ENCODE results near the gene TMEM170B.

The TMEM170B gene

DNA sequence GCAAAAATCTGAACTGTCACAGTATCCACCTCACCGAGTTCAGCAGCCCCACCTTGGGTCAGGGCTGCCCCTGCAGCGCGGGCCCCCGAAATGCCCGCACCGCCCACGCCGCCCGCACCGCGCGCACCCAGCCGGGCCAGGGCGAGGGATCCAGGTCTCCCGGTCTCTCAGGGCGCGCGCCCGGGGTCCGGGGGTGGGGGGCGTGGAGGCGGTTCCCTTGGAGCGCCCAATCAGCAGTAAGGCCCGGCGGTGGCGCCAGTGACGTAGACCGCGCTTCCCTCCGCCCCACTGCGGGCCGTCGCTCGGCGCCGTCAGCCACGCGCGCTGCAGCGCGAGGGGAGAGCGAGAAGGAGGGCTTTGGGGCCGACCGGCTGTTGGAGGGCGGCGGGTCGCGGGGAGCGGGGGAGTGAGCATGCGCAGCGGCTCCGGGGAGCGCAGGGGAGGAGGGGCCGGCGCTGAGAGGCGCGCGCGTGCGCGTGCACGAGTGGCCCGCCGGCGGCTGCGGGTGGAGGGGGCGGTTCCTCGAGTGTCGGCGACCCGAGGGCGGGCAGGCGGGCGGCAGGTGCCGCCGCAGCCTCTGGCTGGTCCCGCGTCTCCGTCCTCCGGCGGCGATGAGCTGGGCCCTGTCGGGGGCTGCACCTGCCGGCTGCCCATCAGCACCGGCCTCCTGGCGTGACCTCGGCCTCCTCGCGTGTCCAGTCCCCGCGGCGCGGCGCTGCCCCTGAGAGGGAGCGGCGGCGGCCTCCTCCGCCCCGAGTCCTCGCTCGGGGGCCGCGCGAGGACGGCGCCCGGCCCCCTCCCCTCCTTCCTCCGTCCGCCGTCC lies at the start of gene TMEM170B:
Gene TMEM170B, plus strand, starts transcription at position 521 of the 823 bp plus-strand sequence. CDS start 529 bp downstream, outside the sequence.
- peak; percentile 96 for DNase-seq

- no peak for DNase-seq
Measured at GRCh38 chr6:11490996-11491395, 46.6 kb upstream of the TMEM170B start.

DNA sequence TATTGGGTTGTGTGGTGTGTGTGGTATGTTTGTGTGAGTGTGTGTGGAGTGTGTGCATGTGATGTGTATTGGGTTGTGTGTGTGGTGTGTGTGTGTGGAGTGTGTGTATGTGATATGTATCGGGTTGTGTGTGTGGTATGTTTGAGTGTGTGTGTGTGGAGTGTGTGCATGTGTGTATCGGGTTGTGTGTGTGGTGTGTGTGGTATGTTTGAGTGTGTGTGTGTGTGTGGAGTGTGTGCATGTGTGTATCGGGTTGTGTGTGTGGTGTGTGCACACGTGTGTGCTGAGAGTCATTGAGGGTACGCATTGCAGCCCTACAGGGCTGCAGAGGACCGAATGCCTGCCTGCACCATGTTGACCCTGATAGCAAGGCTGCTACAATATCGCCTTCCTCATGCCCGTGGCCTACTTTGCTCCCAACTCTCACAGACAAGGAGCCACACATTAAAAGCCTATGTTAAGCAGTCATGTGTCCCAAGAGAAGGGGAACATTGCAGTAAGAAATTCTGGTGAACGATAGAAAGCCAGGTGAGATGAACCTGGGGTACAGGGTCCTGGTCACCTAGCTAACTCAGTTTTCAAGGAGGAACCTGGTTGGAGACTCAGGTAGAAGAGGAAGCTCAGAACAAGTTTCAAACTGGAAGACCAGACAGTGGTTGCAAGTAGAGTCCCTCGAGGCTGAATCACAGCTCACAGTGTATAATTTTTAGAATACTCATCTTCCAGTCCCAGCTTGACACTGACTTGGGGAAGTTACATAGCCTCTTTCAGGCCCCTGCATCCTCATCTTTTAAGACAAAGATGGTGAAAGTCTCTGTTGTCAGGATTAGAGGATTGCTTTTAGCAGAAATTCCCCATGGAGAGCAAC lies 45.7 kb upstream of the TMEM170B start:
- DNase-seq, result no peak

GRCh38 chr6:11492464-11493290 lies 44.9 kb upstream of the TMEM170B start:
- DNase-seq, result no peak

DNA sequence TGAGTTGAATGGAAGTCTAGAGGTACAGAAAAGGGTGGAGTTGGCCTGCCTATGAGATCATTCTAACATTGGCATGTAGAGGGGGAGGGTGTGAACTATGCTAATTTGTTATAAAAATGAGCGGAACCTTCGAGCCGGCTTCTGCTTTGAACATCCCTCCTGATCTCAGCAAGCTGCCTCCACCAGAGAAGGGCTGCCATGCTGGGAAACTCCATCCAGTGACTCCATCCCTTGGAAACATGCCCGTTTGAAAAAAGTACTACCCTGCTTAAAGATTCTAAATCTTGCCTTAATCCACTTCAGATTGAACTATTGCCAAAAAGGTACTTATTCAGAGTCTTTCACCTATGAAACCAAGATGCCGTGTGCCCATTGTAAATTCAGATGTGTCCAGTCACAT lies 43.6 kb upstream of the TMEM170B start:
- DNase-seq, result no peak

GRCh38 chr6:11494786-11495564 lies 42.6 kb upstream of the TMEM170B start:
- peak; percentile 65 for DNase-seq

- no peak for DNase-seq
Measured at GRCh38 chr6:11495565-11496145, 41.9 kb upstream of the TMEM170B start.

- peak; percentile 96 for DNase-seq
Measured at GRCh38 chr6:11496152-11497060, 41.1 kb upstream of the TMEM170B start.

GRCh38 chr6:11497107-11497506 lies 40.4 kb upstream of the TMEM170B start:
- DNase-seq, result no peak

DNA sequence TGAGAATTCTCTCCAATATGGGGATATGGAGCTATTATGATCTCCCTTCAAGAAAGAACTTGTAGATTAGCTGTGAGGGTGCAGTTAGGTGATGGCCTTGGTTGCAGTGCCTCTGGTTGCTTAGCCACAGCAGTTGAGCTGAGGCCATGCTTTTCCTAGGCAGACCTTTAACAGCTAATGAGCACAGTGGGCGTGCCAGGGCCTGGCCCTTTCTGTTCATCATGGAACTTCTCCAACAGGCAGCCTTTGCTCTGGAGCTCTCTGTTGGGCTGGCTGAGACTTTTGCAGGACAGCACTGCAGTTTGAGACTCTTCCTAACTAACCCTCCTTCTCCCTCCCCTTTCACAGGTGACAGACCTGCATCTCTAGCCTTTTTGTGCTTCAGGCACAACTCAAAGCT lies 39.7 kb upstream of the TMEM170B start:
- DNase-seq, result peak; percentile 77

- peak; percentile 69 for DNase-seq
Measured at GRCh38 chr6:11500008-11500407, 37.5 kb upstream of the TMEM170B start.

DNA sequence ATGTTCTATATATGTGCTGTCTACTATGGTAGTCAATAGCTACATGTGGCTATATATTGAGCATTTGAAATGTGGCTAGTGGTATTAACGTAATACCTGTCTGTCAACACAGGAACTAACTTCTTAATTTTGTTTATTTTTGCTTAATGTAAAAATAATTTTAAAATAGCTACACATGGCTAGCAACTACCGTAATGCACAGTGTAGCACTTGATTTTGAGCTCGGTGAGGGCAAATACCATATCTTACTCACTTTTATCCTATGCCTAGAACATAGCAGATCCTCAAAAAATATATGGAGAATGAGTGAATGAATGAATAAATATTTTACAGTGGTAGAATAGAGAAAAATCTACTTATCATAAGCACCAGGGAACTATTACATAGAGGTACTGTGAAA lies 28.1 kb upstream of the TMEM170B start:
- no peak for DNase-seq

- no peak for DNase-seq
Measured at GRCh38 chr6:11514672-11515071, 22.9 kb upstream of the TMEM170B start.

GRCh38 chr6:11515763-11516162 lies 21.8 kb upstream of the TMEM170B start:
- DNase-seq, result no peak

- DNase-seq, result no peak
Measured at GRCh38 chr6:11522812-11523605, 14.5 kb upstream of the TMEM170B start.

DNA sequence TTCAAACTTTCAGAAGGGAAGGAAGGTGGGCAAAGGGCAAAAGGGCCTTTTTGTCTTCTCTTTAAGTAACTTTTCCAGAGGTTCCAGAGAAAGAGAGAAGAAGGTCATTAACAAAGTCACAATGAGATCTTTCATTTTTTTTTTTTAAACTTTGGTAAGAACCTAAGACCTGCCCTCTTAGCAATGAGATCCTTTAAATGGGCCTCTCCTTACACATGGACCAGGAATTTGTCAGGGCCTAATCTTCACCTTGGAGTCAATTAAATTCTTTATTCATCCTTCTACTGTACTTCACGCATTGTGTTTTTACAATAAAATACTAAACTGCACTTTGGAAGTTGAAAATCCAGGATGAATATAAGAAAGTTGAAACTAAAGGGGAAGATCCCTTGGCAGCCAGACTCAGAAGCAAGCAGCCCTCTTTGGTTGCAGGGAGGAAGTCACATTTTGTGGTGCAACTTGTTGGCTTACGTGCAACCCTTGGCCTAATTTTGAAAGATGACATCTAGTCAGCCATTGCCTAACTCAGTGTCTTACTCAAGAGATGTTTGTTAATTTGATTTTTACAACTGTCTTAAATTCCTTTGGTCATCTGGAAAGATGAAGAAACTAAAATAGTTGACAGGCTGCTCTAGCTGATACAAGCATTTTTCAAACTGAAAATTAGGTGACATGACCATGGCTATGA lies 11.9 kb upstream of the TMEM170B start:
- DNase-seq, result no peak

GRCh38 chr6:11526156-11526505 lies 11.4 kb upstream of the TMEM170B start:
- no peak for DNase-seq

- no peak for DNase-seq
Measured at GRCh38 chr6:11527274-11527870, 10.2 kb upstream of the TMEM170B start.

GRCh38 chr6:11528996-11529395 lies 8.6 kb upstream of the TMEM170B start:
- DNase-seq, result no peak
